K562 (cell line): ENCODE results near the gene ACTR3C. TPM values are rescaled to one million over a fixed set of nuclear protein-coding genes. Genes with fewer than 3 reads are reported as not detected.

ENCODE experiments used
- BCOR ChIP-seq: fragments of 450-650 bp; IDR thresholded peaks from 2 replicates; pipeline ENCODE4 v1.6.1; 2016
- HDGF ChIP-seq: fragments of 450-650 bp; IDR thresholded peaks from 2 replicates; pipeline ENCODE4 v1.6.1; 2016
- L3MBTL2 ChIP-seq: fragments of 450-650 bp; IDR thresholded peaks from 2 replicates; pipeline ENCODE4 v1.6.1; 2016; ENCODE audit warnings: mild to moderate bottlenecking, moderate library complexity
- MAZ ChIP-seq, 2 experiments: fragments of 450-650 bp in 1 of 2; sonication (generic) in 1 of 2; formaldehyde crosslinking; IDR thresholded peaks in 1 of 2; conservative IDR thresholded peaks in 1 of 2; 2 replicates each; pipeline versions ENCODE4 v1.4.0 to v1.5.0; 2020; ENCODE audit warnings: mild to moderate bottlenecking in 1 of 2, missing genetic modification reagents in 1 of 2
- PBX2 ChIP-seq, 2 experiments: IDR thresholded peaks in 1 of 2; conservative IDR thresholded peaks in 1 of 2; 2 replicates each; pipeline ENCODE4 v1.6.1; 2016; ENCODE audit warnings: low read depth in 2 of 2, mild to moderate bottlenecking in 1 of 2, missing compliant biosample characterization in 1 of 2, missing genetic modification characterization in 1 of 2, moderate library complexity in 1 of 2
- PTTG1 ChIP-seq: fragments of 450-650 bp; IDR thresholded peaks from 2 replicates; pipeline ENCODE4 v1.6.1; 2016; ENCODE audit warnings: low read depth, mild to moderate bottlenecking, missing genetic modification characterization, missing compliant biosample characterization
- SMAD3 ChIP-seq: fragments of 450-650 bp; formaldehyde crosslinking; conservative IDR thresholded peaks from 2 replicates; pipeline ENCODE4 v1.4.0; 2020; ENCODE audit warnings: mild to moderate bottlenecking
- ZNF592 ChIP-seq: fragments of 450-650 bp; IDR thresholded peaks from 2 replicates; pipeline ENCODE4 v1.6.1; 2017; ENCODE audit warnings: antibody characterized with exemption, mild to moderate bottlenecking
- polyA plus RNA-seq, 8 experiments: library from polyadenylated mRNA; depleted of rRNA in 4 of 8; stranded (reverse) in 5 of 8; unstranded in 3 of 8; fragments of >200 nt; fragmentation: Nextera tagmentation in 2 of 8; fragmentation: Illumina TruSeq in 1 of 8; extraction: Ambion mirVana in 2 of 8; extraction: Trizol in 1 of 8; gene quantifications; 2 replicates each; pipeline versions ENCODE4 v1.2.1 to v1.2.3, GENCODE V29; 2011 to 2014; ENCODE audit warnings: inconsistent platforms in 1 of 8, missing spikeins in 1 of 8
- total RNA-seq, 7 experiments: library from RNA; depleted of rRNA in 6 of 7; stranded (reverse); fragments of >200 nt in 6 of 7; fragmentation: Illumina TruSeq in 2 of 7; extraction: Trizol in 2 of 7; gene quantifications; 2 replicates each; pipeline versions ENCODE4 v1.2.1 to v1.2.3, GENCODE V29; 2011 to 2021; ENCODE audit warnings: low replicate concordance in 1 of 7
- TF ChIP-seq, protein P1 (sequence below): fragments of 250-450 bp; sonication (Bioruptor Pico); IDR thresholded peaks from 2 replicates; pipeline ENCODE4 v1.4.0; 2020; ENCODE audit warnings: mild to moderate bottlenecking
- TF ChIP-seq, protein P2 (sequence below): sonication (generic); formaldehyde crosslinking; IDR thresholded peaks from 2 replicates; pipeline ENCODE4 v1.8.0; 2022; ENCODE audit warnings: missing genetic modification reagents, mild to moderate bottlenecking, moderate library complexity, borderline replicate concordance
- TF ChIP-seq, protein P3 (sequence below), 2 experiments: fragments of 450-650 bp; IDR thresholded peaks; 2 replicates each; pipeline ENCODE4 v1.6.1; 2018; ENCODE audit warnings: mild to moderate bottlenecking in 2 of 2, low read depth in 1 of 2; ENCODE audit not compliant: partially characterized antibody in 2 of 2

ACTR3C gene
- total and polyA plus RNA-seq, 9 of the 15 experiments (the other 6 are each of a cell fraction or from before 2014, with no cell fraction given): 9.0 to 35.4 (median 13.3) TPM

DNA sequence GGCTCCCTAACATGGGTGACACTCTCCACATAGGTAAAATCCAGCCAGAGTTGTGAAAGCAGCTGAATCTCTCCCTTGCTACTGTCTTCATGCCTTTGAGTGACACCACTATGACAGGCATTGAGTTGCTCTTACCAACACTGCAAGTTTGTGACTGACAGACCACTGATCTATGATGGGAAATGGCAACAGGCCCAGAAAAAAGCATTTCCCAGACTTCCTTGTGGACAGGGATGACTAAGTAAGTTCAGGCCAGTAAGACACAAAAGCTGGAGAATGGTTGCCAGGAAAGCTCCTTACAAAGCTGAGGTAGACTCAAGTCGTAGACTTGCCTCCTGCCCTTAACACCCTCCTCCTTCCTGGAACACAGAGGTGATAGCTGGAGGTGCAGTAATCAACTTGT, 20.4 kb downstream of the ACTR3C start (continued):
- TF ChIP-seq ZNF592: peak; percentile 87
- TF ChIP-seq, protein P1, sequence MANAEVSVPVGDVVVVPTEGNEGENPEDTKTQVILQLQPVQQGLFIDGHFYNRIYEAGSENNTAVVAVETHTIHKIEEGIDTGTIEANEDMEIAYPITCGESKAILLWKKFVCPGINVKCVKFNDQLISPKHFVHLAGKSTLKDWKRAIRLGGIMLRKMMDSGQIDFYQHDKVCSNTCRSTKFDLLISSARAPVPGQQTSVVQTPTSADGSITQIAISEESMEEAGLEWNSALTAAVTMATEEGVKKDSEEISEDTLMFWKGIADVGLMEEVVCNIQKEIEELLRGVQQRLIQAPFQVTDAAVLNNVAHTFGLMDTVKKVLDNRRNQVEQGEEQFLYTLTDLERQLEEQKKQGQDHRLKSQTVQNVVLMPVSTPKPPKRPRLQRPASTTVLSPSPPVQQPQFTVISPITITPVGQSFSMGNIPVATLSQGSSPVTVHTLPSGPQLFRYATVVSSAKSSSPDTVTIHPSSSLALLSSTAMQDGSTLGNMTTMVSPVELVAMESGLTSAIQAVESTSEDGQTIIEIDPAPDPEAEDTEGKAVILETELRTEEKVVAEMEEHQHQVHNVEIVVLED (CRISPR knock-in tag): 0 out of 2 replicates have a peak, but pooled peaks have one; percentile 10
- peak; percentile 22 to 51; a peak in 1 of 4 replicates for TF ChIP-seq MAZ (CRISPR knock-in tag; conservative IDR thresholded peaks at IDR 0.05 in 1 of 2, IDR thresholded peaks at IDR 0.05 in 1 of 2)
- TF ChIP-seq L3MBTL2: 0 out of 2 replicates have a peak, but pooled peaks have one; percentile 17
- TF ChIP-seq, protein P2, sequence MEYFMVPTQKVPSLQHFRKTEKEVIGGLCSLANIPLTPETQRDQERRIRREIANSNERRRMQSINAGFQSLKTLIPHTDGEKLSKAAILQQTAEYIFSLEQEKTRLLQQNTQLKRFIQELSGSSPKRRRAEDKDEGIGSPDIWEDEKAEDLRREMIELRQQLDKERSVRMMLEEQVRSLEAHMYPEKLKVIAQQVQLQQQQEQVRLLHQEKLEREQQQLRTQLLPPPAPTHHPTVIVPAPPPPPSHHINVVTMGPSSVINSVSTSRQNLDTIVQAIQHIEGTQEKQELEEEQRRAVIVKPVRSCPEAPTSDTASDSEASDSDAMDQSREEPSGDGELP (CRISPR knock-in tag): 0 out of 2 replicates have a peak, but pooled peaks have one; percentile 20
- TF ChIP-seq PBX2 (CRISPR knock-in tag; IDR thresholded peaks at IDR 0.05; ENCODE audit: low read depth): peak; percentile 71
- peak; percentile 99 for TF ChIP-seq PBX2 (tag; conservative IDR thresholded peaks at IDR 0.05; ENCODE audit: low read depth)
- TF ChIP-seq, protein P3, sequence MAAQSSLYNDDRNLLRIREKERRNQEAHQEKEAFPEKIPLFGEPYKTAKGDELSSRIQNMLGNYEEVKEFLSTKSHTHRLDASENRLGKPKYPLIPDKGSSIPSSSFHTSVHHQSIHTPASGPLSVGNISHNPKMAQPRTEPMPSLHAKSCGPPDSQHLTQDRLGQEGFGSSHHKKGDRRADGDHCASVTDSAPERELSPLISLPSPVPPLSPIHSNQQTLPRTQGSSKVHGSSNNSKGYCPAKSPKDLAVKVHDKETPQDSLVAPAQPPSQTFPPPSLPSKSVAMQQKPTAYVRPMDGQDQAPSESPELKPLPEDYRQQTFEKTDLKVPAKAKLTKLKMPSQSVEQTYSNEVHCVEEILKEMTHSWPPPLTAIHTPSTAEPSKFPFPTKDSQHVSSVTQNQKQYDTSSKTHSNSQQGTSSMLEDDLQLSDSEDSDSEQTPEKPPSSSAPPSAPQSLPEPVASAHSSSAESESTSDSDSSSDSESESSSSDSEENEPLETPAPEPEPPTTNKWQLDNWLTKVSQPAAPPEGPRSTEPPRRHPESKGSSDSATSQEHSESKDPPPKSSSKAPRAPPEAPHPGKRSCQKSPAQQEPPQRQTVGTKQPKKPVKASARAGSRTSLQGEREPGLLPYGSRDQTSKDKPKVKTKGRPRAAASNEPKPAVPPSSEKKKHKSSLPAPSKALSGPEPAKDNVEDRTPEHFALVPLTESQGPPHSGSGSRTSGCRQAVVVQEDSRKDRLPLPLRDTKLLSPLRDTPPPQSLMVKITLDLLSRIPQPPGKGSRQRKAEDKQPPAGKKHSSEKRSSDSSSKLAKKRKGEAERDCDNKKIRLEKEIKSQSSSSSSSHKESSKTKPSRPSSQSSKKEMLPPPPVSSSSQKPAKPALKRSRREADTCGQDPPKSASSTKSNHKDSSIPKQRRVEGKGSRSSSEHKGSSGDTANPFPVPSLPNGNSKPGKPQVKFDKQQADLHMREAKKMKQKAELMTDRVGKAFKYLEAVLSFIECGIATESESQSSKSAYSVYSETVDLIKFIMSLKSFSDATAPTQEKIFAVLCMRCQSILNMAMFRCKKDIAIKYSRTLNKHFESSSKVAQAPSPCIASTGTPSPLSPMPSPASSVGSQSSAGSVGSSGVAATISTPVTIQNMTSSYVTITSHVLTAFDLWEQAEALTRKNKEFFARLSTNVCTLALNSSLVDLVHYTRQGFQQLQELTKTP (IDR thresholded peaks at IDR 0.05; ENCODE audit: low read depth in 1 of 2, partially characterized antibody in 2 of 2): peak in 1 of 2 experiments; percentile 86
- 0 out of 2 replicates have a peak, but pooled peaks have one; percentile 40 for TF ChIP-seq PTTG1 (tag)
- peak; percentile 70 for TF ChIP-seq HDGF
- peak; percentile 58; the same call in 1 of the 2 replicates for TF ChIP-seq SMAD3 (CRISPR knock-in tag)
- TF ChIP-seq BCOR: peak; percentile 90; the same call in 1 of the 2 replicates
